Thoracic aorta (tissue), 2 donors: ENCODE data around the gene GJA1. TPM values are rescaled to one million over a fixed set of nuclear protein-coding genes. Genes with fewer than 3 reads are reported as not detected.

Experiments used
- ATAC-seq: fragments of 150-250 bp; one replicate; pipeline ENCODE4 v1.8.0; 2017; ENCODE audit warnings: low read depth; ENCODE audit not compliant: insufficient number of reproducible peaks, low FRiP score
- DNase-seq: peaks from one replicate; pipeline ENCODE4 v3.0.0-alpha.2; 2020; ENCODE audit warnings: low spot score
- H3K27ac ChIP-seq, 2 donors: fragments of 200-600 bp; sonication (generic); 1 replicate in 1 of 2; 2 replicates in 1 of 2; pipeline ENCODE4 v1.5.1; 2016; ENCODE audit warnings: mild to moderate bottlenecking in 2 of 2, moderate library complexity in 2 of 2
- H3K27me3 ChIP-seq: fragments of 200-600 bp; sonication (generic); replicated peaks from 2 replicates; pipeline ENCODE4 v1.6.0; 2016; ENCODE audit warnings: mild to moderate bottlenecking; ENCODE audit not compliant: insufficient read depth
- H3K36me3 ChIP-seq: fragments of 200-600 bp; sonication (generic); one replicate; pipeline ENCODE4 v1.5.1; 2016
- H3K4me1 ChIP-seq, 2 donors: fragments of 200-600 bp; sonication (generic); 1 replicate in 1 of 2; 2 replicates in 1 of 2; pipeline versions ENCODE4 v1.5.1 to v1.6.0; 2016; ENCODE audit warnings: low read depth in 2 of 2, mild to moderate bottlenecking in 1 of 2; ENCODE audit not compliant: control insufficient read depth in 1 of 2
- H3K4me3 ChIP-seq: fragments of 200-600 bp; sonication (generic); 2 replicates; pipeline ENCODE4 v1.5.1; 2016; ENCODE audit warnings: mild to moderate bottlenecking
- H3K9me3 ChIP-seq: fragments of 200-600 bp; sonication (generic); 2 replicates; pipeline ENCODE4 v1.5.1; 2016
- total RNA-seq, 2 donors: library from RNA; depleted of rRNA; stranded (reverse); fragments of >200 nt; gene quantifications; one replicate each; pipeline versions ENCODE4 v1.1.0 to v1.2.3, GENCODE V29; 2016
- TF ChIP-seq, protein P1 (sequence below): fragments of 200-600 bp; sonication (generic); IDR thresholded peaks from one replicate; pipeline ENCODE4 v1.5.1; 2019; ENCODE audit warnings: antibody characterized with exemption

GJA1 gene
- total RNA-seq, 2 donors from 2014 or later, result 199 to 281 TPM

- Histone ChIP-seq H3K4me3 (no peak overlapping the region), H3K27ac (peak overlapping the region; percentile 65 to 67), H3K36me3 (no peaks in the 10 kb centered on the region), H3K9me3 (no peaks in the 10 kb centered on the region), H3K4me1 (peaks cover 10 to 25% of the 10 kb centered on the region in 2 donors), H3K27me3 (no peaks in the 10 kb centered on the region)
- ATAC-seq, result no peak
- TF ChIP-seq, protein P1, sequence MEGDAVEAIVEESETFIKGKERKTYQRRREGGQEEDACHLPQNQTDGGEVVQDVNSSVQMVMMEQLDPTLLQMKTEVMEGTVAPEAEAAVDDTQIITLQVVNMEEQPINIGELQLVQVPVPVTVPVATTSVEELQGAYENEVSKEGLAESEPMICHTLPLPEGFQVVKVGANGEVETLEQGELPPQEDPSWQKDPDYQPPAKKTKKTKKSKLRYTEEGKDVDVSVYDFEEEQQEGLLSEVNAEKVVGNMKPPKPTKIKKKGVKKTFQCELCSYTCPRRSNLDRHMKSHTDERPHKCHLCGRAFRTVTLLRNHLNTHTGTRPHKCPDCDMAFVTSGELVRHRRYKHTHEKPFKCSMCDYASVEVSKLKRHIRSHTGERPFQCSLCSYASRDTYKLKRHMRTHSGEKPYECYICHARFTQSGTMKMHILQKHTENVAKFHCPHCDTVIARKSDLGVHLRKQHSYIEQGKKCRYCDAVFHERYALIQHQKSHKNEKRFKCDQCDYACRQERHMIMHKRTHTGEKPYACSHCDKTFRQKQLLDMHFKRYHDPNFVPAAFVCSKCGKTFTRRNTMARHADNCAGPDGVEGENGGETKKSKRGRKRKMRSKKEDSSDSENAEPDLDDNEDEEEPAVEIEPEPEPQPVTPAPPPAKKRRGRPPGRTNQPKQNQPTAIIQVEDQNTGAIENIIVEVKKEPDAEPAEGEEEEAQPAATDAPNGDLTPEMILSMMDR, result no peak
- no peak for DNase-seq
Observed at GRCh38 chr6:121491576-121491975, 56.1 kb downstream of the GJA1 start.

GRCh38 chr6:121492536-121492935 lies 57.1 kb downstream of the GJA1 start:
- DNase-seq, result no peak
- H3K27ac ChIP-seq, result peak overlapping the region; percentile 65 to 67
- no peaks in the 10 kb centered on the region for H3K36me3 ChIP-seq
- H3K27me3 ChIP-seq, result no peaks in the 10 kb centered on the region
- TF ChIP-seq, protein P1, result no peak
- peak; percentile 11 for ATAC-seq
- no peaks in the 10 kb centered on the region for H3K9me3 ChIP-seq
- H3K4me3 ChIP-seq, result no peak overlapping the region
- peaks cover 13 to 30% of the 10 kb centered on the region in 2 donors for H3K4me1 ChIP-seq

GRCh38 chr6:121497970-121498375 lies 62.5 kb downstream of the GJA1 start:
- TF ChIP-seq, protein P1, result no peak
- Histone ChIP-seq H3K9me3 (no peaks in the 10 kb centered on the region), H3K36me3 (no peaks in the 10 kb centered on the region), H3K4me3 (no peak overlapping the region), H3K27me3 (no peaks in the 10 kb centered on the region), H3K4me1 (peaks cover 6 to 17% of the 10 kb centered on the region in 2 donors), H3K27ac (peak overlapping the region; percentile 62 to 89)
- peak; percentile 91 for ATAC-seq
- no peak for DNase-seq

GRCh38 chr6:121498481-121499276 lies 63.2 kb downstream of the GJA1 start:
- Histone ChIP-seq H3K4me3 (no peak overlapping the region), H3K9me3 (no peaks in the 10 kb centered on the region), H3K36me3 (no peaks in the 10 kb centered on the region), H3K27me3 (no peaks in the 10 kb centered on the region), H3K27ac (peak overlapping the region; percentile 68 to 89), H3K4me1 (peaks cover 10 to 18% of the 10 kb centered on the region in 2 donors)
- ATAC-seq (peak; percentile 3), DNase-seq (no peak)
- TF ChIP-seq, protein P1, result no peak

Other genes starting within 250 kb of the GJA1 start
- gene TBC1D32, start 101.2 kb upstream of the GJA1 start, total RNA-seq, result 10 to 100 TPM in 1 of 2 donors, 1 to 10 TPM in 1; 2.3 to 10.4 TPM